GM19467 (cell line): ENCODE data around the gene ZMYND19.
"Not testable (repeated sequence)": the region's sequence is repeated elsewhere in the genome, so short reads cannot be mapped to it uniquely, and the experiment has no call there.

Experiments
- ATAC-seq: cut with Tn5 transposase; IDR thresholded peaks from one replicate; pipeline ENCODE4 v1.9.1; 2021; ENCODE audit warnings: mild to moderate bottlenecking, moderate library complexity; ENCODE audit not compliant: unreplicated experiment

ZMYND19 gene

GRCh38 chr9:137564134-137564533 lies 26.2 kb downstream of the ZMYND19 start:
- ATAC-seq = no peak

GRCh38 chr9:137558127-137558526 lies 32.2 kb downstream of the ZMYND19 start:
- no peak for ATAC-seq

- no peak for ATAC-seq
Observed at GRCh38 chr9:137556069-137556838, 34.1 kb downstream of the ZMYND19 start.

GRCh38 chr9:137555179-137555578 lies 35.1 kb downstream of the ZMYND19 start:
- ATAC-seq = no peak

GRCh38 chr9:137554349-137554748 lies 36.0 kb downstream of the ZMYND19 start:
- ATAC-seq = no peak

GRCh38 chr9:137553654-137554053 lies 36.7 kb downstream of the ZMYND19 start:
- not testable (repeated sequence) for ATAC-seq

- ATAC-seq = peak; percentile 23
Observed at GRCh38 chr9:137552022-137552768, 38.1 kb downstream of the ZMYND19 start.

GRCh38 chr9:137551264-137552021 lies 38.9 kb downstream of the ZMYND19 start, which contains the start of gene MRPL41:
Gene MRPL41 (plus strand): TSS chr9:137551879. CDS start chr9:137552082, 203 bp downstream.
- peak; percentile 81 for ATAC-seq

- not testable (repeated sequence) for ATAC-seq
Observed at GRCh38 chr9:137550958-137551263, 39.4 kb downstream of the ZMYND19 start.

- no peak for ATAC-seq
Observed at GRCh38 chr9:137550231-137550621, 40.1 kb downstream of the ZMYND19 start, which contains the start of gene PNPLA7. Gene PNPLA7 (minus strand): TSS chr9:137550402. CDS start chr9:137550197, 205 bp downstream.

- no peak for ATAC-seq
Observed at GRCh38 chr9:137547687-137548543, 42.4 kb downstream of the ZMYND19 start.

- ATAC-seq = no peak
Observed at GRCh38 chr9:137545123-137545522, 45.2 kb downstream of the ZMYND19 start.

- ATAC-seq = no peak
Observed at GRCh38 chr9:137544176-137544760, 46.0 kb downstream of the ZMYND19 start.

GRCh38 chr9:137543237-137543963 lies 46.9 kb downstream of the ZMYND19 start:
- ATAC-seq = no peak

- ATAC-seq = no peak
Observed at GRCh38 chr9:137542486-137542885, 47.8 kb downstream of the ZMYND19 start.

- no peak for ATAC-seq
Observed at GRCh38 chr9:137540536-137540935, 49.8 kb downstream of the ZMYND19 start.

GRCh38 chr9:137538058-137538457 lies 52.3 kb downstream of the ZMYND19 start:
- ATAC-seq = no peak

- not testable (repeated sequence) for ATAC-seq
Observed at GRCh38 chr9:137536594-137537131, 53.6 kb downstream of the ZMYND19 start.

GRCh38 chr9:137535120-137535428 lies 55.2 kb downstream of the ZMYND19 start:
- no peak for ATAC-seq
